WI38 (cell line): Measurements from ENCODE around the gene UPP2.

ENCODE experiments used
- H3K4me3 ChIP-seq: 2 replicates; pipeline ENCODE4 v1.5.1; 2011; ENCODE audit warnings: low read depth, mild to moderate bottlenecking, control low read depth, low read length
- CTCF ChIP-seq: IDR thresholded peaks from 2 replicates; pipeline ENCODE4 v1.5.1; 2012; ENCODE audit warnings: low read depth, mild to moderate bottlenecking, control low read depth, low read length

UPP2 gene

GRCh38 chr2:158103411-158104012, 1.8 kb downstream of the UPP2 start:
- H3K4me3 ChIP-seq, result no peak overlapping the region
- TF ChIP-seq CTCF, result no peak

GRCh38 chr2:158104903-158105302, 3.2 kb downstream of the UPP2 start:
- H3K4me3 ChIP-seq, result no peak overlapping the region
- no peak for TF ChIP-seq CTCF

- TF ChIP-seq CTCF, result no peak
- no peak overlapping the region for H3K4me3 ChIP-seq
These were observed 11.3 kb downstream of the UPP2 start for GRCh38 chr2:158112992-158113391.

GRCh38 chr2:158113741-158114295, 12.1 kb downstream of the UPP2 start:
- no peak overlapping the region for H3K4me3 ChIP-seq
- no peak for TF ChIP-seq CTCF

- no peak for TF ChIP-seq CTCF
- no peak overlapping the region for H3K4me3 ChIP-seq
These were observed 12.8 kb downstream of the UPP2 start for GRCh38 chr2:158114516-158114915.

- no peak for TF ChIP-seq CTCF
- H3K4me3 ChIP-seq, result no peak overlapping the region
These were observed 13.6 kb downstream of the UPP2 start for GRCh38 chr2:158115202-158115767.

- TF ChIP-seq CTCF, result no peak
- H3K4me3 ChIP-seq, result no peak overlapping the region
These were observed 15.3 kb downstream of the UPP2 start for GRCh38 chr2:158116936-158117335.
